Glutamatergic neuron (in vitro differentiated cells): Measurements from ENCODE around the gene ADGRL3. TPM values are rescaled to one million over a fixed set of nuclear protein-coding genes. Genes with fewer than 3 reads are reported as not detected.
A peak's percentile ranks its signal among the peaks of the same experiment; 100 is the strongest.

Experiments
- DNase-seq: peaks from one replicate; pipeline ENCODE4 v3.0.0; 2022
- H3K27ac Mint-ChIP-seq: one replicate; pipeline ENCODE4 v1.8.0; 2020; ENCODE audit warnings: mild to moderate bottlenecking, mixed read lengths, inconsistent platforms; ENCODE audit not compliant: unreplicated experiment
- H3K27me3 Mint-ChIP-seq: one replicate; pipeline ENCODE4 v1.8.0; 2020; ENCODE audit warnings: mild to moderate bottlenecking, moderate library complexity, mixed read lengths, inconsistent platforms; ENCODE audit not compliant: unreplicated experiment
- H3K36me3 Mint-ChIP-seq: one replicate; pipeline ENCODE4 v1.8.0; 2020; ENCODE audit warnings: mild to moderate bottlenecking, mixed read lengths, inconsistent platforms; ENCODE audit not compliant: unreplicated experiment
- H3K4me1 Mint-ChIP-seq: one replicate; pipeline ENCODE4 v1.8.0; 2020; ENCODE audit warnings: mild to moderate bottlenecking, low read depth, mixed read lengths, inconsistent platforms; ENCODE audit not compliant: unreplicated experiment
- H3K4me3 Mint-ChIP-seq: one replicate; pipeline ENCODE4 v1.8.0; 2020; ENCODE audit warnings: mild to moderate bottlenecking, mixed read lengths, inconsistent platforms; ENCODE audit not compliant: unreplicated experiment
- H3K9me3 Mint-ChIP-seq: one replicate; pipeline ENCODE4 v1.8.0; 2020; ENCODE audit warnings: mild to moderate bottlenecking, moderate library complexity, mixed read lengths, inconsistent platforms; ENCODE audit not compliant: unreplicated experiment
- total RNA-seq: library from RNA; stranded (reverse); fragmentation: NEBNext Ultra II Directional; extraction: Animal tissue kit (Norgen Biotek cat#: 25700); gene quantifications from one replicate; pipeline ENCODE4 v1.2.1, GENCODE V29; 2021; ENCODE audit not compliant: unreplicated experiment
- TF ChIP-seq, protein P1 (sequence below): fragments of 200-600 bp; sonication (generic); IDR thresholded peaks from one replicate; pipeline ENCODE4 v1.5.0; 2021; ENCODE audit not compliant: partially characterized antibody, unreplicated experiment

The ADGRL3 gene
- total RNA-seq, 1 donor from 2014 or later, result 193 TPM

DNA sequence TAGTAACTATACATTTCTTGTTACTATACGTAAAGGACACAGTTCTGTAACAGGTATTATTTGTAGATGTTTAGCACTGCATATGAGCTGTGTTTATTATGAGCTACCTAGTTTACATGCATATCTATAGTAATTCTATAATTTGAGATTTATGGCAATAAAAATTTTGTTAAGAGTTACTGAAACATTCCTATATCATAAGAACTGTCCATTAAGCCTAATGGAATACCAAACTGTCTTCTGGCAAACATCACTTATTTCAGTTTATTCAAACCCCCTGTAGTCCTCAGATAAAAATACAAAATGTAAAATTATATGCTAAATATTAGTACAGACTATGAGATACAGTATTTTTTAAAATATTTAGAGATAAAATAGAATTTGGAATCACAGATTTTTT, 205.2 kb downstream of the ADGRL3 start:
- no peak overlapping the region for H3K27ac Mint-ChIP-seq
- no peak for DNase-seq

DNA sequence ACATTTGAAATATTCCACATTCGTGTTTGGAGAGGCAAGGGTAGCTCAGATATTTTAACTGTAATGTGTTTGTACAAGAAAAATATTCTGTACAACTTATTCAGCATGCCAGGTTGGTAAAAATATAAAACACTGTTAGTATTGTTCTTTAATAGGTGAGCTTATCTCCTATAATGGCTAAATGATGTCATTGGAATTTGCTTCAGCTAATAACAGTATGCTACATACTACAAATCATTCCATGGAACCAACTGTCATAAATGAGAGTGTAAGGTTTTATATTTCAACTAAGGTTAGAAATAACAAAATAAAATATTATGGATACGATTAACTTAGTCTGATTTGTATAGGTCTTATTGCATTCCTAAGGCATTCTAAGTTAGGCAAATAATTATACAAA, 206.6 kb downstream of the ADGRL3 start:
- Mint-ChIP-seq H3K4me1 (peaks cover 34% of the 10 kb centered on the region), H3K27ac (no peak overlapping the region), H3K9me3 (peaks cover 3% of the 10 kb centered on the region), H3K36me3 (no peaks in the 10 kb centered on the region), H3K27me3 (no peaks in the 10 kb centered on the region), H3K4me3 (no peak overlapping the region)
- DNase-seq, result no peak
- TF ChIP-seq, protein P1, sequence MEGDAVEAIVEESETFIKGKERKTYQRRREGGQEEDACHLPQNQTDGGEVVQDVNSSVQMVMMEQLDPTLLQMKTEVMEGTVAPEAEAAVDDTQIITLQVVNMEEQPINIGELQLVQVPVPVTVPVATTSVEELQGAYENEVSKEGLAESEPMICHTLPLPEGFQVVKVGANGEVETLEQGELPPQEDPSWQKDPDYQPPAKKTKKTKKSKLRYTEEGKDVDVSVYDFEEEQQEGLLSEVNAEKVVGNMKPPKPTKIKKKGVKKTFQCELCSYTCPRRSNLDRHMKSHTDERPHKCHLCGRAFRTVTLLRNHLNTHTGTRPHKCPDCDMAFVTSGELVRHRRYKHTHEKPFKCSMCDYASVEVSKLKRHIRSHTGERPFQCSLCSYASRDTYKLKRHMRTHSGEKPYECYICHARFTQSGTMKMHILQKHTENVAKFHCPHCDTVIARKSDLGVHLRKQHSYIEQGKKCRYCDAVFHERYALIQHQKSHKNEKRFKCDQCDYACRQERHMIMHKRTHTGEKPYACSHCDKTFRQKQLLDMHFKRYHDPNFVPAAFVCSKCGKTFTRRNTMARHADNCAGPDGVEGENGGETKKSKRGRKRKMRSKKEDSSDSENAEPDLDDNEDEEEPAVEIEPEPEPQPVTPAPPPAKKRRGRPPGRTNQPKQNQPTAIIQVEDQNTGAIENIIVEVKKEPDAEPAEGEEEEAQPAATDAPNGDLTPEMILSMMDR, result no peak

More for the DNA sequence above, 205.2 kb downstream of the ADGRL3 start:
- Mint-ChIP-seq H3K27me3 (no peaks in the 10 kb centered on the region), H3K9me3 (peaks cover 3% of the 10 kb centered on the region), H3K4me3 (no peak overlapping the region), H3K36me3 (no peaks in the 10 kb centered on the region), H3K4me1 (peaks cover 47% of the 10 kb centered on the region)
- TF ChIP-seq, protein P1, result no peak

DNA sequence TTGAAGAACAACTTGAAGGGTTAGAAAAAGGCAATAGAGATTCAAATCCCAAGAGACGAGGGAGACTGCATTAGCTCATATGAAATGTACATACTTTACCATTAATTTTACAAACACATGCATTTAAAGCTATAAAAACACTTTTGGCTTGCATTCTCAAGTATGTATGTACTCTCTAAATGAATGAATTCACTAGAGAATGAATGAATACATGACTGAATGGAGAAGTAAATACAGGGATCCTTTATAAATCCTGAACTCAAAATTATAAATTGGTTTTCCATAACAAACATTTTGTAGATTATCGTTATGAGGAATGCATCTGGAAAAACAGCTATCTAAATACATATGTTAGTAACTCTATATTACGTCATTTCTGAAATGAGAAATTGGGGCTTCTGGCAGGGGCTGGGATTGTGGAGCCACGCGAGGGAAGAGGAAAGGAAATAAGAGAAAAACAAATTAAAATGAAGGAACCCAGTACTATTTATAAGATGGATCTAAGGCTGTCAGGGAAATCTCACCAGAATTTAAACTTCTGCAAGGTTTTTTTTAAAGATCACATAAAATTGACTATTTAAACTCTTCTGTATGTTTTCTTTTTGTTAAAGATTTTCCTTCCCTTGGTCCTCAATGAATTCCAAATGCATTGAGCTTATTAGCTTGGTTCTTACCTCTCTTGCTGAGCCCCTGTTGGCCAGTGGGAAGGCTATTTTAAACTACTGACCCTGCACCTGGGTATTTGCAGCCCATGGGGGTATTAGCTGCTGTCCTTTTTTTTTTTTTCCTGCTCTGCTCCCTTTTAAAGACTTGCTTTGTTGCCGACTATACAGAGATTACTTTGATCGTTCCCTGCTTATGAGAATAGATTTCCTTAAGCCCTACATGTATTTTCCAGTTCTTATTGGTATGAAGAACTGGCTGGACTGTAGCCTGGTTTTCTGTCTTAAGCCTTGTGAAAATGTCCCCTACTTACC, 207.8 kb downstream of the ADGRL3 start:
- TF ChIP-seq, protein P1, result no peak
- Mint-ChIP-seq H3K27ac (peak overlapping the region; percentile 90), H3K4me1 (peaks cover 26% of the 10 kb centered on the region), H3K4me3 (peak overlapping the region; percentile 78), H3K27me3 (no peaks in the 10 kb centered on the region), H3K36me3 (no peaks in the 10 kb centered on the region), H3K9me3 (peaks cover 3% of the 10 kb centered on the region)
- no peak for DNase-seq

DNA sequence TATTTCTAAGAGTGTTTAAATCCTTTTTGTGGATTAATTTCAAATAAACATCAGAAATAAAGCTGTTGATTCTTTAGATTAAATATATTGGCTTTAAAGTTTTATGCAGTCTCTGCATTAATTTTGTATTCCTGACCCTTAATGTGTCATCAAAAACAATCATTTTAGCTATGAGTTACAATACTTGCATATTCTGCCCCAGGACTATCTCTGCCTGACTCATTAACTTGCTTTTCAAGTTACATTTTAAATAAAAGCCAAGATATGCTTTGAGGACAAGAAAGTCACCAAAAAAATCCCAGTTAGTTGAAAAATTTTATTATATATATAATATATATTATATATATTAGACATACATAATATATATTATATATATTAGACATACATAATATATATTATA, 208.7 kb downstream of the ADGRL3 start:
- no peak for DNase-seq
- Mint-ChIP-seq H3K36me3 (no peaks in the 10 kb centered on the region), H3K27me3 (no peaks in the 10 kb centered on the region), H3K4me3 (no peak overlapping the region), H3K4me1 (peaks cover 24% of the 10 kb centered on the region), H3K9me3 (peaks cover 3% of the 10 kb centered on the region), H3K27ac (no peak overlapping the region)
- TF ChIP-seq, protein P1, result no peak

DNA sequence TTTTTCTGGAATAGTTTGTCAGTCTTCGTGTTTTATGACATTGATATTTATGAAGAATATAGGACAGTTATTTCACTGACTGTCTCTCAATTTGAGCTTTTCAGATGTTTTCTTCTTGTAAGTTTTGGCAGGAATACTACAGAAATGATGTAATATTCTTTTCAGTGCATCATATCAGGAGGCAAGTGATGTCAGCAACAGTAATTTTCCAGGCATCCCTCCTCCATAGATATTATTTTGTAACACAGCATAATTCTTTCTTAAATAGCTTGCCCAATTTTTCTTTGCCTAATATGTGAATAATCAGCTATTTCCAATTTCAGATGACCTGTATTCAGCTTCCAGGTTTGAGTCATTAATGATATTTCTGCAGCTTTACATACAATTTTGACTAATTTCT, 211.1 kb downstream of the ADGRL3 start:
- no peaks in the 10 kb centered on the region for H3K36me3 Mint-ChIP-seq
- no peak overlapping the region for H3K27ac Mint-ChIP-seq
- DNase-seq, result no peak
- no peaks in the 10 kb centered on the region for H3K27me3 Mint-ChIP-seq
- TF ChIP-seq, protein P1, result no peak
- peaks cover 3% of the 10 kb centered on the region for H3K9me3 Mint-ChIP-seq
- no peak overlapping the region for H3K4me3 Mint-ChIP-seq
- peaks cover 15% of the 10 kb centered on the region for H3K4me1 Mint-ChIP-seq
